ENCODE results near the gene MYO5C. TPM values are rescaled to one million over a fixed set of nuclear protein-coding genes. Genes with fewer than 3 reads are reported as not detected.

Gene MYO5C
- total RNA-seq, 1 donor = 0.36 TPM

GRCh38 chr15:52251144-52251860 lies 44.3 kb downstream of the MYO5C start:
- no peak for TF ChIP-seq CTCF (IDR thresholded peaks at IDR 0.05; ENCODE audit: insufficient read depth, low read length)
- H3K4me3 ChIP-seq (ENCODE audit: low read depth, low read length) = no peak overlapping the region
- DNase-seq (ENCODE audit: low read depth) = no peak

GRCh38 chr15:52247461-52247860 lies 48.1 kb downstream of the MYO5C start:
- DNase-seq (ENCODE audit: low read depth) = no peak
- no peak for TF ChIP-seq CTCF (IDR thresholded peaks at IDR 0.05; ENCODE audit: insufficient read depth, low read length)
- H3K4me3 ChIP-seq (ENCODE audit: low read depth, low read length) = no peak overlapping the region

- no peak for TF ChIP-seq CTCF (IDR thresholded peaks at IDR 0.05; ENCODE audit: insufficient read depth, low read length)
- peak; percentile 26 for DNase-seq (ENCODE audit: low read depth)
- H3K4me3 ChIP-seq (ENCODE audit: low read depth, low read length) = no peak overlapping the region
Measured at GRCh38 chr15:52246686-52247431, 48.7 kb downstream of the MYO5C start.

- H3K4me3 ChIP-seq (ENCODE audit: low read depth, low read length) = no peak overlapping the region
- DNase-seq (ENCODE audit: low read depth) = no peak
- no peak for TF ChIP-seq CTCF (IDR thresholded peaks at IDR 0.05; ENCODE audit: insufficient read depth, low read length)
Measured at GRCh38 chr15:52243697-52244555, 51.7 kb downstream of the MYO5C start.

- no peak for TF ChIP-seq CTCF (IDR thresholded peaks at IDR 0.05; ENCODE audit: insufficient read depth, low read length)
- DNase-seq (ENCODE audit: low read depth) = no peak
- H3K4me3 ChIP-seq (ENCODE audit: low read depth, low read length) = no peak overlapping the region
Measured at GRCh38 chr15:52243286-52243685, 52.3 kb downstream of the MYO5C start.

- no peak for TF ChIP-seq CTCF (IDR thresholded peaks at IDR 0.05; ENCODE audit: insufficient read depth, low read length)
- DNase-seq (ENCODE audit: low read depth) = no peak
Measured at GRCh38 chr15:52241489-52241888, 54.1 kb downstream of the MYO5C start.

More at GRCh38 chr15:52241489-52241888, 54.1 kb downstream of the MYO5C start:
- H3K4me3 ChIP-seq (ENCODE audit: low read depth, low read length) = no peak overlapping the region
